SK-MEL-5 (cell line): ENCODE measurements around the gene TANC1. TPM values are rescaled to one million over a fixed set of nuclear protein-coding genes. Genes with fewer than 3 reads are reported as not detected.
"Not testable (repeated sequence)": the region's sequence is repeated elsewhere in the genome, so short reads cannot be mapped to it uniquely, and the experiment has no call there.

ENCODE experiments used
- DNase-seq: peaks from one replicate; pipeline ENCODE4 v3.0.0-alpha.2; 2016; ENCODE audit warnings: low read depth, low spot score
- in situ Hi-C: cut with HindIII; loops from 2 replicates; pipeline ENCODE4 v1.10.0; 2016; ENCODE audit warnings: low sequenced_read_pairs, high pct_unique_total_duplicates, low pct_unique_long_range_greater_than_20kb
- total RNA-seq: library from RNA; depleted of rRNA; stranded (reverse); fragments of >200 nt; shearing (Covaris generic); gene quantifications from 2 replicates; pipeline ENCODE4 v1.2.3, GENCODE V29; 2014

The TANC1 gene
- total RNA-seq, 1 experiment from 2014 or later: 34.6 TPM

DNA sequence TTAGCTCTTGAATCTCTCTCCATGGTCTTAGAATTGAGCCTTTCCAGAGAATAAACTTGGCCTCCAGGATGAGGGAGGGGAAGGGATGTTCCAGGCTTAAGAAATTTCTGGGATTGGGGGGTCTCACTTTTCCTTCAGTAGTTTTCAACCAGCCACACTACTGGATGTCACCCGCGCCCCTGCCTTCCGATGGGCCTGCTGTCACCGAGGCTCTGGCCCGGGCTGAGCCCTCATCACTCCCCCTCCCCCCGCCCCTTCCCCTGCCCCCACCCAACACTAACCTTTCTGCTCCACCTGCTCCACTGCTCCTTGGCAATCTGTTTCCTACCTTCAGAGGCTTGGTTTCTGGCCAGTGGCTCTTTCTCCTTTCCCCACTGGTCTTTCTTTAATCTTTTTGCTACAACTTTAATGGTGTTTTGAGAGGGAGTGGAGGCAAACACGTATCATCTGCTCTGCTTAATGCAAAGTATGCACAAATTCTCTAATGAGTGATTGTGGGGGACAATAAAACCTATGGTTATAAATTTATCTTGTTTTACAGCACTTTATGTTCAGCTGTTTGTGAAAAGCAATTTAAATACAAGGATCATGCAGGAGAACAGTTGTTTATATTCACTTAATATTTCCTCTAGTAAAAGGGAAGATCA lies 162.9 kb downstream of the TANC1 start:
- in situ Hi-C loops: no loop called here
- no peak for DNase-seq

- no peak for DNase-seq
These were observed 163.5 kb downstream of the TANC1 start for GRCh38 chr2:159131914-159132281.

DNA sequence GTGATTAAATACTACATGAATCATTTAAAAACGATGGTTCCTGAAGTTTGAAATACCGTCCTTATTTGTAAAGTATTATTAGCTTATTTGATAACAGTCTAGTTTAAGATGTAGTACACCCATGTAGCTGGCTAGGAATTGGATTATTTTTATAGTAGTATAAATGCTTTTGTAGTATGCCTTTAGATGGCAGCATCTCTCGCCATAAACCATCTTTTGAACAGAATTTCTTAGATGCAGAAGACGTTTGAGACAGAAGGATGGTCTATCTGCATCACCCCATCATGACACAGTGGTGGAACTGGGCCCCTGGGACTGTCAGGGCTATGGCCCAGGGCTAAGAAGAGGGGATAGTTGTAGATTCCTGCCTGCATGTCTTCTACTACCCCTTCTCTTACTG lies 165.4 kb downstream of the TANC1 start:
- no peak for DNase-seq
- in situ Hi-C loops: no loop called here

More at GRCh38 chr2:159131914-159132281, 163.5 kb downstream of the TANC1 start:
- in situ Hi-C loops: no loop called here

- no peak for DNase-seq
- in situ Hi-C loops: no loop called here
These were observed 166.5 kb downstream of the TANC1 start for GRCh38 chr2:159134979-159135378.

- no peak for DNase-seq
- in situ Hi-C loops: no loop called here
These were observed 168.0 kb downstream of the TANC1 start for GRCh38 chr2:159136391-159136790.

DNA sequence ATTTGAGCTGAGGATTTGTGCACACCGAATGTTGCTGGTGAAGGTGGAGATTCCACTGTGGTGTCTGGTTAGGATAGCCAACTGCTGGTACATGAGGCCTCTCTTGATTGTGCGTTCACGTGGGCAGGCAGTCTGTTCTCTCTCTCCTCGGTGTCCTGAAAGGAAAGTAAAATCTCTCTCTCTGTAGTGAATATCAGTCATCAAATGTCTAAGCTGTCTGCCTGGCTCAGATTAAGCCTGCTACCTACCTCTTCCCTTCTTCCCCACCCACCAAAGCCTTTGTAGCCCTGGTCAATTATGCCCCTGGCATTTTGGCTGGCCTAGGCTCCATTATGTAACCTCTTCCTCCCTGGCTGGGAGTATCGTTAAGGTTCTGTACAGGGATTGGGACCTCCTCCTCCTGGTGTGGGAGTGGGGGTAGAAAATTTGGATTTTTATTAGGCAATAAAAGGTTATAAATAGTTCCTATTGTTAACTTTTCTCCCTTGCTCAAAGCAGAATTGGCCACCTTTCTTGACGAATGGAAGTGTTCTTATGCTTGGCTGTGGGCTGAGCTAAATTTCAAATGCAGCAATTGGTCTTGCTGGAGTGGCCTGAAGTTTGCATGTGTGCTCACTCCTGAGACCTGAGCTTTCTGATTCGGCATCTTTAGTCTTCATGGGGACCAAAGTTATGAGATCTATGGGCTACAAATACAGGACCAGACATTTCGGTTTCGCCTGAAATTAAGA lies 169.2 kb downstream of the TANC1 start:
- DNase-seq: no peak
- in situ Hi-C loops: no loop called here

DNA sequence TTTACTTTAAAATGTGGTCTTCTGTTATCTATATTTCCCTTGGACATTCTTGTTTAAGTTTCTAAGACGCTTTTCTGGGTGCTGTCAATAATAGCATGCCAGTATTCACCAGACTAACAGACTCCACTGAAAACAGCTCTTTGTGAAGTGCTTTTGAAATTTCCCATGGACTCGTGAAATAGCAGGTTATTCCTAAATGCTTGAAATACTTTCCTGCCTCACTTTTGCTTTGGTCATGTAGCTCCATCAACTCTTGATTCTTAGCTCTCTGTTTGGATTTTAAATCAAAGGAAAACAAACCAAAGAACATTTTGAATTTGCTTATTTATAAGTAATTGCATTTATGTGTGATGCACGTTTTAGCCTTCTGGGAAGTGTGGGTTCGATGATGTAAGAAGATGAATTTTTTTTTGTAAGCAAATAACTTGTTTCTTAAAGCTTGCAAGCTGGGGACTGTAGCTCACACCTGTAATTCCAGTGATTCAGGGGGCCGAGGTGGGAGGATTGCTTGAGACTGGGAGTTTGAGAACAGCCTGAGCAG lies 170.3 kb downstream of the TANC1 start:
- in situ Hi-C loops: no loop called here
- DNase-seq: no peak

- in situ Hi-C loops: no loop called here
- no peak for DNase-seq
These were observed 170.9 kb downstream of the TANC1 start for GRCh38 chr2:159139216-159139933.

- no peak for DNase-seq
- in situ Hi-C loops: no loop called here
These were observed 171.8 kb downstream of the TANC1 start for GRCh38 chr2:159140070-159140769.

- in situ Hi-C loops, DNase-seq: not testable (repeated sequence)
These were observed 172.4 kb downstream of the TANC1 start for GRCh38 chr2:159140821-159141220.

- DNase-seq: no peak
These were observed 176.6 kb downstream of the TANC1 start for GRCh38 chr2:159144776-159145614.

GRCh38 chr2:159145745-159146354 lies 177.4 kb downstream of the TANC1 start:
- DNase-seq: no peak
- in situ Hi-C loops: no loop called here

More at GRCh38 chr2:159144776-159145614, 176.6 kb downstream of the TANC1 start:
- in situ Hi-C loops: no loop called here

GRCh38 chr2:159146996-159147666 lies 178.7 kb downstream of the TANC1 start:
- in situ Hi-C loops: no loop called here
- DNase-seq: no peak

DNA sequence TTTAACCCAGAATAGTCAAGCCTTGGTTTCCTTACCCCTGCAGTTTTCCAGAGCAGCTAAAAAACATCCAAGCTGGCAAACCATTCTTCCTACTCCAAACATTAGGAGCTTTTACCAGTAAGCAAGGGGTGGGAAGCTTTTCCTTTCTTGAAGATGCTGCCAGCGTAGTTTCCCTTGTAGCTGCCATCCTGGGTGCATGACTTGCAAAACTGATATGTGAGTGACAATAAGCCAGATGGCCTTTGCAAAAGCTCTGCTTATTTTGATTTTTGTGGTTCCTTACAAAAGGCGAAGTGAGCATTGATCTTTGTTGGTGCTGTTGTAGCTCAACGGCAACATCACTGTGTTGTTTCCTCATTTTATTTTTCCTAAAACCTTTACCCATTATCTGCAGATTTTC lies 179.2 kb downstream of the TANC1 start:
- DNase-seq: no peak
- in situ Hi-C loops: no loop called here

- in situ Hi-C loops: no loop called here
- DNase-seq: no peak
These were observed 180.5 kb downstream of the TANC1 start for GRCh38 chr2:159148901-159149300.

DNA sequence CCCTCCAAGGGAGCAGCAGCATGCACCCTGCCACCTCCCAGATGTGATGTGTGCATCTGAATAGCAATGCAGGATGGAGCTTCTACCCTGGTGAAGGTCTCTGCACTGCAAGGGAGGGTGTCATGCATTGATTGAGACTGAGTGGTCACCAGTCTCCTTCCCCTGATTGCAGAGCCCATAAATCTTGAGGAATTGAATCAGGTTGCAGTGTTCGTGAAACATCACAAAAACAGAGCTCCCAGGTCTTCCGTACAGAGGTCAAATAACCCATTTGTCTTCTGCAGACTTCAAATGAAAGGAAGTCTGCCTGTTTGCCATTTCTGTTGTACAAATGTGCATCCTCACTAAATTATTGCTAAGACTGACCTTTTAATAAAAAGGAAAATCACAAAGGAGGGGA lies 181.3 kb downstream of the TANC1 start:
- DNase-seq: no peak
- in situ Hi-C loops: no loop called here
